Brain microvascular endothelial cell (primary cell): ENCODE data around the gene CIAO3.

Source experiments
- DNase-seq: peaks from one replicate; pipeline ENCODE4 v3.0.0-alpha.2; 2020
- H3K27ac ChIP-seq: fragments of 250-450 bp; sonication (Bioruptor Pico); 2 replicates; pipeline ENCODE4 v1.5.1; 2020; ENCODE audit warnings: mild to moderate bottlenecking, moderate library complexity
- H3K27me3 ChIP-seq: fragments of 250-450 bp; sonication (Bioruptor Pico); replicated peaks from 2 replicates; pipeline ENCODE4 v1.5.1; 2020; ENCODE audit warnings: mild to moderate bottlenecking
- H3K36me3 ChIP-seq: fragments of 250-450 bp; sonication (Bioruptor Pico); replicated peaks from 2 replicates; pipeline ENCODE4 v1.5.1; 2020; ENCODE audit warnings: mild to moderate bottlenecking
- H3K4me3 ChIP-seq: 2 replicates; pipeline ENCODE4 v1.5.1; 2011; ENCODE audit warnings: low read depth, mild to moderate bottlenecking, control low read depth, low read length, moderate library complexity
- in situ Hi-C: cut with HindIII; loops from 2 replicates; pipeline ENCODE4 v1.10.0; 2017; ENCODE audit warnings: low sequenced_read_pairs, low pct_ligation_motif_present
- TF ChIP-seq, protein P1 (sequence below): IDR thresholded peaks from 2 replicates; pipeline ENCODE4 v1.5.1; 2011; ENCODE audit warnings: low read depth, mild to moderate bottlenecking, moderate library complexity, low read length, control low read depth, inconsistent platforms; ENCODE audit errors: missing control alignments

Gene CIAO3

GRCh38 chr16:766820-767640, 26.2 kb upstream of the CIAO3 start:
- TF ChIP-seq, protein P1, sequence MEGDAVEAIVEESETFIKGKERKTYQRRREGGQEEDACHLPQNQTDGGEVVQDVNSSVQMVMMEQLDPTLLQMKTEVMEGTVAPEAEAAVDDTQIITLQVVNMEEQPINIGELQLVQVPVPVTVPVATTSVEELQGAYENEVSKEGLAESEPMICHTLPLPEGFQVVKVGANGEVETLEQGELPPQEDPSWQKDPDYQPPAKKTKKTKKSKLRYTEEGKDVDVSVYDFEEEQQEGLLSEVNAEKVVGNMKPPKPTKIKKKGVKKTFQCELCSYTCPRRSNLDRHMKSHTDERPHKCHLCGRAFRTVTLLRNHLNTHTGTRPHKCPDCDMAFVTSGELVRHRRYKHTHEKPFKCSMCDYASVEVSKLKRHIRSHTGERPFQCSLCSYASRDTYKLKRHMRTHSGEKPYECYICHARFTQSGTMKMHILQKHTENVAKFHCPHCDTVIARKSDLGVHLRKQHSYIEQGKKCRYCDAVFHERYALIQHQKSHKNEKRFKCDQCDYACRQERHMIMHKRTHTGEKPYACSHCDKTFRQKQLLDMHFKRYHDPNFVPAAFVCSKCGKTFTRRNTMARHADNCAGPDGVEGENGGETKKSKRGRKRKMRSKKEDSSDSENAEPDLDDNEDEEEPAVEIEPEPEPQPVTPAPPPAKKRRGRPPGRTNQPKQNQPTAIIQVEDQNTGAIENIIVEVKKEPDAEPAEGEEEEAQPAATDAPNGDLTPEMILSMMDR = no peak
- Histone ChIP-seq H3K27me3 (no peaks in the 10 kb centered on the region), H3K27ac (no peak overlapping the region), H3K4me3 (no peak overlapping the region), H3K36me3 (no peaks in the 10 kb centered on the region)
- in situ Hi-C loops = no loop called here
- no peak for DNase-seq

- TF ChIP-seq, protein P1 = no peak
- in situ Hi-C loops = no loop called here
- Histone ChIP-seq H3K36me3 (no peaks in the 10 kb centered on the region), H3K4me3 (no peak overlapping the region), H3K27me3 (no peaks in the 10 kb centered on the region), H3K27ac (no peak overlapping the region)
- no peak for DNase-seq
These were observed 25.4 kb upstream of the CIAO3 start for GRCh38 chr16:766008-766819.

DNA sequence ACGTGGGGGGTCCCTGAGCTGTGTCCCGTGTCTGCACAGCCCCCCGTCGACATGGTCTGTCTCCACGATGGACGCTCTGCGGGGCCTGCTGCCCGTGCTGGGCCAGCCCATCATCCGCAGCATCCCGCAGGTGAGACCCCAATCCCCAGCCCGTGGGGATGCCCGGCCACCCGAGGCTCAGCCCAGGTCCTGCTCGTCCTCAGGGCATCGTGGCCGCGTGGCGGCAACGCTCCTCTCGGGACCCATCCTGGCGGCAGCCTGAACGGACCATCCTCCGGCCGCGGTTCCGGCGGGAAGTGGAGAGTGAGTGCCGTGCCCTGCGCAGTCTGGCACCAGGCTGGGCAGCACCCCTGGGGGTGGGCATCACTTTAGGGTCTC, 24.7 kb upstream of the CIAO3 start:
- in situ Hi-C loops = no loop called here
- Histone ChIP-seq H3K36me3 (no peaks in the 10 kb centered on the region), H3K27ac (no peak overlapping the region), H3K4me3 (no peak overlapping the region), H3K27me3 (no peaks in the 10 kb centered on the region)
- TF ChIP-seq, protein P1 = no peak
- no peak for DNase-seq

DNA sequence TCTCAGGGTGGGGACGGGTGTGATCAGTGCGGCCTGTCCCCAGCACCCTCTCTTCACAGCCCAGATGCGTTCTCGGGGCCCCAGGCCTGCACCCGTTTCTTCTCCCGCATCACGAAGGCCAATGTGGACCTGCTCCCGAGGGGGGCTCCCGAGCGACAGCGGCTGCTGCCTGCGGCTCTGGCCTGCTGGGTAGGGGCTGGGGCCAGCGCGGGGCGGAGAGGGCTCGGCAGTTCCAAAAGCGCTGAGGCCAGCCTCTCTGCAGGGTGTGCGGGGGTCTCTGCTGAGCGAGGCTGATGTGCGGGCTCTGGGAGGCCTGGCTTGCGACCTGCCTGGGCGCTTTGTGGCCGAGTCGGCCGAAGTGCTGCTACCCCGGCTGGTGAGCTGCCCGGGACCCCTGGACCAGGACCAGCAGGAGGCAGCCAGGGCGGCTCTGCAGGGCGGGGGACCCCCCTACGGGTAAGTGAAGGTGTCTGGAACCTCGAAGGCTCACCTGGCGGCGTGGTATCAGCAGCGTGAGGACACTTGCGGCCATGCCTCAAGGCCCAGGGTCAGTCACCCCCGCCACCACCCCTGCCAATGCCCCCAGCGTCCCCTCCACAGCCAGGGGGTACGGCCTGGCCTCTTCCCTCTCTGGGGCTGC, 24.2 kb upstream of the CIAO3 start:
- in situ Hi-C loops = no loop called here
- H3K36me3 ChIP-seq = no peaks in the 10 kb centered on the region
- DNase-seq = no peak
- H3K27me3 ChIP-seq = no peaks in the 10 kb centered on the region
- TF ChIP-seq, protein P1 = no peak
- no peak overlapping the region for H3K27ac ChIP-seq
- H3K4me3 ChIP-seq = no peak overlapping the region

DNA sequence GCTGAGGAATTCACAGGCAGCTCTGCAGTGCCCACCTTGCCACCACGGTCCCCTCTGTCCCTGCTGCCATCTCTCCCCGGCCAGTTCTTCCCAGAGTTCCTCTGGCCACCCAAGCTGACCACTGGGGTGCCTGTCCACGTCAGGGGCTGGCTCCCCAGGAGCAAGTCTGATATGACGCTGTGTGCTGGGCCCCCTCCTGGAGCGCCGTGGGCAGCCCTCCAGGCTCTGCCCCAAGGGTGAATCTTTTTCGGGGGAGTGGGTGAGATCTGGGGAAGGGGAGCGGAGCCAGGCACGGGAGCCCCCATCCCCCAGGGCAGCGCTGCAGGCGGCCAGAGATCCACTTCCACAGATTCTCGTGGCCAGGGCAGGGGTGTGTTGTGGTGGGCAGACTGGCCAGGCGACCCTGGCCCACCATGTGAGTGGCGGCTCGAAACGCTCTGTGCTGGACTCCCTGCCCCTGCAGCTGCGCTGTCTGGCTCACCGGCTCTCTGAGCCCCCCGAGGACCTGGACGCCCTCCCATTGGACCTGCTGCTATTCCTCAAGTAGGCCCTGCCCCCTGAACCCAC, 23.5 kb upstream of the CIAO3 start:
- in situ Hi-C loops = no loop called here
- Histone ChIP-seq H3K4me3 (no peak overlapping the region), H3K27ac (no peak overlapping the region), H3K27me3 (no peaks in the 10 kb centered on the region), H3K36me3 (no peaks in the 10 kb centered on the region)
- DNase-seq = no peak
- TF ChIP-seq, protein P1 = no peak
